Esophagus muscularis mucosa (tissue), 3 donors: ENCODE data around the gene CNGB1.

Experiments used
- CTCF ChIP-seq, 3 experiments: fragments of 200-600 bp in 2 of 3; fragments of 450-650 bp in 1 of 3; sonication (generic) in 2 of 3; IDR thresholded peaks; one replicate each; pipeline ENCODE4 v1.5.1; 2017 to 2019; ENCODE audit warnings: antibody characterized with exemption in 3 of 3, mild to moderate bottlenecking in 2 of 3, moderate library complexity in 1 of 3
- POLR2A ChIP-seq: fragments of 450-650 bp; IDR thresholded peaks from one replicate; pipeline ENCODE4 v1.6.1; 2017; ENCODE audit warnings: antibody characterized with exemption, moderate library complexity, mild to moderate bottlenecking, low read depth
- POLR2AphosphoS5 ChIP-seq, 2 donors: sonication (generic); formaldehyde crosslinking; IDR thresholded peaks; one replicate each; pipeline ENCODE4 v1.6.1; 2017; ENCODE audit warnings: antibody characterized with exemption in 2 of 2

- TF ChIP-seq CTCF (IDR thresholded peaks at IDR 0.05) (no peak), POLR2A (no peak), POLR2AphosphoS5 (IDR thresholded peaks at IDR 0.05) (no peak)
Measured at GRCh38 chr16:57889522-57889921, 81.4 kb downstream of the CNGB1 start.
